Naive thymus-derived CD4-positive, alpha-beta T cell (primary cell): ENCODE results near the gene CREB3L2. TPM values are rescaled to one million over a fixed set of nuclear protein-coding genes. Genes with fewer than 3 reads are reported as not detected.

Experiments used
- ATAC-seq: fragments of 150-1000 bp; cut with Tn5 transposase; 2 replicates; pipeline ENCODE4 v1.10.0; 2021; ENCODE audit warnings: mild to moderate bottlenecking, moderate library complexity
- CTCF ChIA-PET: fragments of 350-600 bp; sonication (Branson Sonifier 250); formaldehyde crosslinking; loops from one replicate; lab custom pipeline; 2021; ENCODE audit warnings: antibody characterized with exemption; lab: Charles Lee
- POLR2A ChIA-PET: fragments of 350-600 bp; sonication (Branson Sonifier 250); formaldehyde crosslinking; loops from one replicate; lab custom pipeline; 2021; ENCODE audit warnings: antibody characterized with exemption, inconsistent platforms; lab: Charles Lee
- DNase-seq, 9 donors: peaks; one replicate each; pipeline versions ENCODE4 v3.0.0 to v3.0.0-alpha.2; 2020 to 2022; ENCODE audit warnings: mixed read lengths in 1 of 9
- H3K27ac ChIP-seq: one replicate; pipeline ENCODE4 v1.7.0; 2013; ENCODE audit warnings: mild to moderate bottlenecking, low read depth, low read length, moderate library complexity
- H3K27me3 ChIP-seq, 2 donors: one replicate each; pipeline ENCODE4 v1.7.0; 2013; ENCODE audit warnings: low read length in 2 of 2, mild to moderate bottlenecking in 2 of 2, moderate library complexity in 2 of 2; ENCODE audit not compliant: control insufficient read depth in 2 of 2, insufficient read depth in 2 of 2
- H3K36me3 ChIP-seq, 3 experiments: 1 replicate in 2 of 3; 2 replicates in 1 of 3; pipeline ENCODE4 v1.7.0; 2013; ENCODE audit warnings: low read length in 3 of 3, mild to moderate bottlenecking in 3 of 3, moderate library complexity in 1 of 3; ENCODE audit not compliant: insufficient read depth in 3 of 3, control insufficient read depth in 2 of 3
- H3K4me1 ChIP-seq, 2 donors: one replicate each; pipeline ENCODE4 v1.7.0; 2013; ENCODE audit warnings: low read length in 2 of 2, mild to moderate bottlenecking in 2 of 2, moderate library complexity in 1 of 2; ENCODE audit not compliant: control insufficient read depth in 2 of 2, insufficient read depth in 2 of 2
- H3K4me3 ChIP-seq: 2 replicates; pipeline ENCODE4 v1.7.0; 2013; ENCODE audit warnings: mild to moderate bottlenecking, low read length
- H3K9me3 ChIP-seq, 3 experiments: 1 replicate in 2 of 3; 2 replicates in 1 of 3; pipeline ENCODE4 v1.7.0; 2013; ENCODE audit warnings: low read length in 3 of 3; ENCODE audit not compliant: control insufficient read depth in 2 of 3
- H3K27ac Mint-ChIP-seq, 9 donors: one replicate each; pipeline ENCODE4 v1.8.0; 2020 to 2022; ENCODE audit warnings: mixed read lengths in 9 of 9, mild to moderate bottlenecking in 8 of 9, moderate library complexity in 5 of 9, inconsistent platforms in 2 of 9
- H3K27me3 Mint-ChIP-seq, 5 donors: one replicate each; pipeline ENCODE4 v1.8.0; 2021 to 2022; ENCODE audit warnings: mixed read lengths in 5 of 5, mild to moderate bottlenecking in 1 of 5
- H3K36me3 Mint-ChIP-seq, 5 donors: one replicate each; pipeline ENCODE4 v1.8.0; 2020 to 2022; ENCODE audit warnings: mixed read lengths in 5 of 5, mild to moderate bottlenecking in 3 of 5, inconsistent platforms in 1 of 5
- H3K4me1 Mint-ChIP-seq, 7 donors: one replicate each; pipeline ENCODE4 v1.8.0; 2020 to 2022; ENCODE audit warnings: mixed read lengths in 7 of 7, mild to moderate bottlenecking in 3 of 7, inconsistent platforms in 1 of 7
- H3K4me3 Mint-ChIP-seq, 10 donors: one replicate each; pipeline ENCODE4 v1.8.0; 2020 to 2022; ENCODE audit warnings: mild to moderate bottlenecking in 10 of 10, mixed read lengths in 10 of 10, moderate library complexity in 6 of 10, inconsistent platforms in 2 of 10
- H3K9me3 Mint-ChIP-seq, 11 donors: one replicate each; pipeline ENCODE4 v1.8.0; 2020 to 2022; ENCODE audit warnings: mixed read lengths in 11 of 11, mild to moderate bottlenecking in 4 of 11, inconsistent platforms in 1 of 11, moderate library complexity in 1 of 11
- intact Hi-C, 2 donors: fragments of 100-400 bp; cut with micrococcal nuclease; formaldehyde crosslinking; loops; one replicate each; pipeline ENCODE4 v1.15.1; 2023
- polyA plus RNA-seq, 2 donors: library from polyadenylated mRNA; unstranded; fragments of 300-500 nt; fragmentation: Illumina TruSeq; gene quantifications; one replicate each; pipeline ENCODE4 v1.2.3, GENCODE V29; 2021
- total RNA-seq, 6 experiments: library from RNA in 5 of 6; stranded (reverse) in 5 of 6; gene quantifications; 1 replicate in 5 of 6; 2 replicates in 1 of 6; pipeline ENCODE4 v1.2.3 and lab custom pipeline; 2021 to 2026

CREB3L2 gene
- total and polyA plus RNA-seq, 7 experiments from 2014 or later = 5.3 to 46.2 (median 18.1) TPM

DNA sequence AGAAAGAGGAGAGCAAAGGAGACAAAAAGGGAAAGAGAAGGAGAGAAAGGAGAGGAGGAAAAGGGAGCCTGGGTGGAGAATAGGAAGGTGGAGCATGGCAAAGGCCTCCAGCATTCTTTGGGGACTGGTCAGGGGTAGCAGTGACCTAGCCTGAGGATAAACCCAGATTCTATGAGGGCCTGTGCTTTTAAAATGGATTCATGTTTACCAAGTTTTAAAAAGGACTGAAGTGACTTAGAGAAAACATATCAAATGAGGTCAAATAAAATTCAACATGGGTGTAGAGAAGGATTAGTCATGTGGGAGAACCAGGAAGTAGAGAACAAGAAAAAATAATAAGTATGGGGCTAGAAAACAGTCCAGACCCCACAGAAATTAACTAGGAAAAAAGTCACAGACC is 20.7 kb downstream of the CREB3L2 start:
- ATAC-seq (no peak), DNase-seq (no peak)
- Mint-ChIP-seq H3K27me3 (no peaks in the 10 kb centered on the region), H3K9me3 (peaks cover 0 to 29% (median 9%) of the 10 kb centered on the region in 11 donors), H3K36me3 (peaks cover 10 to 51% (median 42%) of the 10 kb centered on the region in 5 donors), H3K4me3 (no peak overlapping the region), H3K4me1 (peaks cover 0 to 17% (median 0%) of the 10 kb centered on the region in 7 donors), H3K27ac (no peak overlapping the region)
- ChIA-PET CTCF (interaction anchor here (0.8 kb wide), 1 partner anchor 37 kb away, joined by 3 read pairs; no protein-coding TSS in a partner anchor), POLR2A (no interaction called here)
- Histone ChIP-seq H3K4me3 (no peak overlapping the region), H3K4me1 (no peaks in the 10 kb centered on the region), H3K27me3 (no peaks in the 10 kb centered on the region), H3K27ac (no peak overlapping the region), H3K36me3 (peaks cover 0 to 4% (median 0%) of the 10 kb centered on the region in 3 experiments), H3K9me3 (peaks cover 0 to 7% (median 0%) of the 10 kb centered on the region in 3 experiments)
- intact Hi-C loops = no loop called here

DNA sequence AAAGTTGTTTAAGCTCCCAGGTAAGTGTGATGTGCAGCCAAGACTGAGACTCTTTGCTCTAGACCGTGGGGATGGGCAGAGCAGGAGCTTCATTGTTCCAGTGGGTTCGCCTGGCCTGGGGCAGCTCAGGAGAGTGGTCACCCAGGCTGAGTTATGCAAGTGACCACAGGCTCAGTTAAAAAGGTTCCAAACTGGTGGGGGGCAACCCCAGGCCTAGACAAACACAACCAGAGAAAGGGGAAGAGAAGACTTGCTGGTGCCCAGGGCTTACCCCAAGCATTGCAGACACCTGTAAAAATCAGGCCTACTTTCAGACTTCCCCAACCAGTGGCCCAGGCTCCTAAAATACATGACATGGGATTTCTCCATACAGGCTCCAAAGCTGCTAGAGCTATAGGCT is 21.6 kb downstream of the CREB3L2 start:
- DNase-seq (no peak), ATAC-seq (no peak)
- H3K9me3 Mint-ChIP-seq = peaks cover 0 to 29% (median 9%) of the 10 kb centered on the region in 11 donors
- Histone ChIP-seq H3K9me3 (peaks cover 0 to 7% (median 0%) of the 10 kb centered on the region in 3 experiments), H3K27ac (no peak overlapping the region), H3K4me3 (no peak overlapping the region), H3K27me3 (no peaks in the 10 kb centered on the region), H3K4me1 (no peaks in the 10 kb centered on the region), H3K36me3 (peaks cover 0 to 4% (median 0%) of the 10 kb centered on the region in 3 experiments)
- H3K27ac Mint-ChIP-seq = no peak overlapping the region
- CTCF ChIA-PET = no interaction called here
- peaks cover 0 to 18% (median 0%) of the 10 kb centered on the region in 7 donors for H3K4me1 Mint-ChIP-seq
- H3K36me3 Mint-ChIP-seq = peaks cover 10 to 49% (median 42%) of the 10 kb centered on the region in 5 donors
- POLR2A ChIA-PET = no interaction called here
- H3K27me3 Mint-ChIP-seq = no peaks in the 10 kb centered on the region
- intact Hi-C loops = no loop called here
- no peak overlapping the region for H3K4me3 Mint-ChIP-seq

DNA sequence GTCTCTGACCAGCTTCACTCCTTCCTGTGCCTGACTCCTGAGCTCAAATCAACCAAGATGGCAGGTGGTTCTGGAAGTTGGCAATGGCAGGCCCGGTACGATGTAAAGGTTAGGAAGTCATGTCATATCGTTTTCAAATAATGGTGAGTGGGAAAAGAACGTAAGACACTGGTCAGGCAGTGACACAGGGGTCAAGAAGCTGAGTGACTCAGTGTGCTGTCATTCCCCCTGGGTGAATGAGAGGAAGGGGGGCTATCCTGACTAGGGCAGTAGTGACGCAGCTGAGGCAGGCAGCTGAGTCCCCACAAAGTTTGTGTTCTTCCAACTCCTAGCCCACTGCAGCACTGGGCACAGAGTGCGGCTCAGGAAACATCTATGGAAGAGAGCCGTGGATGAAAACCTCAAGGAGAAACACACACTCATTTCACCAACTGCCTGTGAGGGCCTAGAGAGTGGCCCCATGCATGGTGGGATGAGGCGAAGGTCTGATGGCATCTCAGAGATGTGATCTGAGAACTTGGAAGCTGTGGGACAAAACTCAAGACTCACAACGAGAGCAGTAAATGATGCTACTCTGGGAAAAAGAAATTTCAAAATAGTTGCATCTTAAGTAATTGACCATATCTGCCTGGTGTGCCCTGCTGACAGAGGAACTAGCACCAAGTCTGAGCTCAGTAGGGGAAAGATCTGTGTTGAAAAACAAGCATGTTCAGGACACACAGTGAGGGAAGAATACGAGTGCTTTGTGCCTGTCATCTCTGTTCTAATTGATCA is 23.2 kb downstream of the CREB3L2 start:
- H3K27me3 Mint-ChIP-seq = no peaks in the 10 kb centered on the region
- H3K27ac Mint-ChIP-seq = no peak overlapping the region
- H3K36me3 ChIP-seq = peaks cover 0 to 4% (median 0%) of the 10 kb centered on the region in 3 experiments
- ChIA-PET CTCF (no interaction called here), POLR2A (no interaction called here)
- peaks cover 0 to 24% (median 8%) of the 10 kb centered on the region in 11 donors for H3K9me3 Mint-ChIP-seq
- peaks cover 0 to 7% (median 0%) of the 10 kb centered on the region in 3 experiments for H3K9me3 ChIP-seq
- H3K4me3 Mint-ChIP-seq = no peak overlapping the region
- H3K4me3 ChIP-seq = no peak overlapping the region
- intact Hi-C loops = no loop called here
- ATAC-seq (no peak), DNase-seq (no peak)
- peaks cover 0 to 18% (median 5%) of the 10 kb centered on the region in 7 donors for H3K4me1 Mint-ChIP-seq
- H3K36me3 Mint-ChIP-seq = peaks cover 10 to 33% (median 31%) of the 10 kb centered on the region in 5 donors
- H3K4me1 ChIP-seq = no peaks in the 10 kb centered on the region
- no peaks in the 10 kb centered on the region for H3K27me3 ChIP-seq
- no peak overlapping the region for H3K27ac ChIP-seq

DNA sequence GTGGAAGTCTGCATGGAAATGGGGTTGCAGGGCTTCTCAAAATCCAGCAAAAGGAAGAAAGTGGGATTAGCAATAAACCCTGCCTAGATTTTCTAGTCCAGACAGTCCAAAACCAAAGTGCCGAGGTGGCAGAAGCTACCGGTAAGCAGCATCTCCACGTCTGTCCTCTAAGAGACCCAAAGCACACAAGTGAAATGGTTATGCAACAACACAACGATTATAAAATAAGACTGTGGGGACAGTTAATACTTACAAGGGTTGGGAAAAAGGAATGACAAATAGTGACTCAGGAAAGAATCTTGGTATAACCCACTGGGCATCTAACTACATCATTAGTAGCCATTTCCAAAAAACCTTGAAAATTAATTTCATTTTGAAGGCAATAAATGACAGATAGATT is 24.7 kb downstream of the CREB3L2 start:
- peaks cover 0 to 18% (median 5%) of the 10 kb centered on the region in 7 donors for H3K4me1 Mint-ChIP-seq
- no peaks in the 10 kb centered on the region for H3K27me3 ChIP-seq
- DNase-seq = no peak
- CTCF ChIA-PET = no interaction called here
- POLR2A ChIA-PET = no interaction called here
- H3K36me3 ChIP-seq = peaks cover 0 to 4% (median 0%) of the 10 kb centered on the region in 3 experiments
- no peak overlapping the region for H3K4me3 ChIP-seq
- no peaks in the 10 kb centered on the region for H3K4me1 ChIP-seq
- no peaks in the 10 kb centered on the region for H3K9me3 ChIP-seq
- H3K27me3 Mint-ChIP-seq = no peaks in the 10 kb centered on the region
- H3K9me3 Mint-ChIP-seq = peaks cover 0 to 9% (median 0%) of the 10 kb centered on the region in 11 donors
- H3K27ac ChIP-seq = no peak overlapping the region
- H3K4me3 Mint-ChIP-seq = no peak overlapping the region
- H3K36me3 Mint-ChIP-seq = peaks cover 0 to 21% (median 16%) of the 10 kb centered on the region in 5 donors
- no peak for ATAC-seq
- intact Hi-C loops = no loop called here
- H3K27ac Mint-ChIP-seq = no peak overlapping the region

DNA sequence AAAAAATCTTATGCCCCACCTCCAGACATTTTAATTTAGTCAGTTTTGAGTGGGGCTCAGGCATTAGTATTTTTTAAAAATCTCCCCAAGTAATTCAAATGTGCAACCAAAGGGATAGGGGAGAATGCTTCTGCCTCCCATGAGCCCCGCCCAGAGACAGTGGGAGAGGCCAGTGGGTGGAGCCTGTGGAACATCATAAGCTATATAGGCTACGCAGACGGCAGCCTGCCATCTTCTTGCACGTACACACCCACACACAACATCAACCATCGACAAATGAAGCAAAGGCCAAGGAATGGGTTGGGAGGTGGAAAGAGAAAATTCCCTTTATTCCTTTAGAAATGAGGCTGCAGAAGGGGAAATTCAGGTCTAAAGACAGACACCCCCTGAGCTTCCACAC is 25.2 kb downstream of the CREB3L2 start:
- Mint-ChIP-seq H3K4me1 (peaks cover 0 to 18% (median 5%) of the 10 kb centered on the region in 7 donors), H3K9me3 (peaks cover 0 to 8% (median 0%) of the 10 kb centered on the region in 11 donors), H3K4me3 (no peak overlapping the region), H3K27me3 (no peaks in the 10 kb centered on the region), H3K36me3 (peaks cover 0 to 20% (median 15%) of the 10 kb centered on the region in 5 donors), H3K27ac (no peak overlapping the region)
- ChIA-PET CTCF (no interaction called here), POLR2A (no interaction called here)
- Histone ChIP-seq H3K27me3 (no peaks in the 10 kb centered on the region), H3K36me3 (peaks cover 0 to under 1% (median 0%) of the 10 kb centered on the region in 3 experiments), H3K4me3 (no peak overlapping the region), H3K27ac (no peak overlapping the region), H3K9me3 (no peaks in the 10 kb centered on the region), H3K4me1 (no peaks in the 10 kb centered on the region)
- intact Hi-C loops = no loop called here
- ATAC-seq (no peak), DNase-seq (no peak)

DNA sequence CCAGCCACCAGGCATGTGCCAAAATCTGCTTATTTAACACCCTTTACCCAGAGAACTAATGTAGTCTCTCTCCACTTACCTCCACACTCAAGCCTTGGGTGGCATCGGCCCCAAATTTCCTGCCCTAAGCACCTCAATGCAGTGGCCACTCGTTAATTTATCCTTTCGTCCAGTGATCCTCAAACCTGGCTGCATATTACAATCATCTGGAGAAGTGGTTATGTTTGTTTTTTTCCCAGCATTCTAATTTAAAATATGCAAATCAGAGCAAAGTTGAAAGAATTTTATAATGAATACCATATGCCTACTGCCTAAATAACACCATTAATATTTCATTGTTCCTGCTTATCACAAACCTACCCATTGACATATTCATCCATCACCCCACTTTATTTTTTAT is 25.7 kb downstream of the CREB3L2 start:
- H3K4me3 Mint-ChIP-seq = no peak overlapping the region
- Histone ChIP-seq H3K36me3 (no peaks in the 10 kb centered on the region), H3K4me1 (no peaks in the 10 kb centered on the region), H3K4me3 (no peak overlapping the region), H3K9me3 (no peaks in the 10 kb centered on the region), H3K27ac (no peak overlapping the region), H3K27me3 (no peaks in the 10 kb centered on the region)
- no peak for ATAC-seq
- POLR2A ChIA-PET = no interaction called here
- H3K9me3 Mint-ChIP-seq = peaks cover 0 to 6% (median 0%) of the 10 kb centered on the region in 11 donors
- peaks cover 0 to 18% (median 5%) of the 10 kb centered on the region in 7 donors for H3K4me1 Mint-ChIP-seq
- no peak overlapping the region for H3K27ac Mint-ChIP-seq
- DNase-seq = no peak
- peaks cover 0 to 19% (median 10%) of the 10 kb centered on the region in 5 donors for H3K36me3 Mint-ChIP-seq
- intact Hi-C loops = no loop called here
- H3K27me3 Mint-ChIP-seq = no peaks in the 10 kb centered on the region
- CTCF ChIA-PET = no interaction called here
